Colonic mucosa (tissue), 4 donors: Measurements from ENCODE around the gene CTDP1. TPM values are rescaled to one million over a fixed set of nuclear protein-coding genes. Genes with fewer than 3 reads are reported as not detected.

ENCODE experiments used
- DNase-seq: peaks from one replicate; pipeline ENCODE4 v3.0.0-alpha.2; 2020
- H3K27ac ChIP-seq: fragments of 200-600 bp; one replicate; pipeline ENCODE4 v1.8.0; 2021
- H3K27me3 ChIP-seq: fragments of 200-600 bp; one replicate; pipeline ENCODE4 v1.8.0; 2021
- H3K36me3 ChIP-seq: fragments of 200-600 bp; one replicate; pipeline ENCODE4 v1.8.0; 2021
- H3K4me1 ChIP-seq: fragments of 200-600 bp; one replicate; pipeline ENCODE4 v1.8.0; 2021; ENCODE audit warnings: mild to moderate bottlenecking
- H3K4me3 ChIP-seq: fragments of 200-600 bp; one replicate; pipeline ENCODE4 v1.8.0; 2021
- H3K9ac ChIP-seq, 2 donors: one replicate each; pipeline ENCODE4 v1.7.0; 2013; ENCODE audit warnings: control low read depth in 2 of 2, low read depth in 2 of 2, low read length in 2 of 2
- H3K9me3 ChIP-seq: fragments of 200-600 bp; one replicate; pipeline ENCODE4 v1.8.0; 2021
- CTCF ChIP-seq: fragments of 200-600 bp; IDR thresholded peaks from one replicate; pipeline ENCODE4 v1.8.0; 2022; ENCODE audit warnings: antibody characterized with exemption, mild to moderate bottlenecking
- intact Hi-C: fragments of 100-400 bp; cut with DNase I; formaldehyde crosslinking; loops from one replicate; pipeline ENCODE4 v1.14.1; 2022
- total RNA-seq, 2 donors: library from RNA; stranded (reverse); fragmentation: NEBNext Ultra II Directional in 1 of 2; extraction: Animal tissue kit (Norgen Biotek cat#: 25700) in 1 of 2; gene quantifications; one replicate each; pipeline ENCODE4 v1.2.1, GENCODE V29; 2021
- donor health status: healthy.
- donor health status: DM: no; HTN: no; CAD: no.
- donor health status: DM: no; HTN: no; CAD: no.

CTDP1 gene
- total RNA-seq, 2 donors from 2014 or later, result 34.7 to 36.9 TPM

- no peak for DNase-seq
- no peak for TF ChIP-seq CTCF
Measured at GRCh38 chr18:79756826-79757225, 77.2 kb downstream of the CTDP1 start.

GRCh38 chr18:79760348-79760747 is 80.7 kb downstream of the CTDP1 start:
- Histone ChIP-seq H3K27me3 (no peaks in the 10 kb centered on the region), H3K4me3 (no peak overlapping the region), H3K9ac (no peak overlapping the region), H3K9me3 (no peaks in the 10 kb centered on the region), H3K36me3 (no peaks in the 10 kb centered on the region), H3K27ac (no peak overlapping the region), H3K4me1 (no peaks in the 10 kb centered on the region)
- TF ChIP-seq CTCF, result no peak
- intact Hi-C loops, result no loop called here
- no peak for DNase-seq

More at GRCh38 chr18:79756826-79757225, 77.2 kb downstream of the CTDP1 start:
- Histone ChIP-seq H3K9me3 (no peaks in the 10 kb centered on the region), H3K27me3 (no peaks in the 10 kb centered on the region), H3K4me3 (no peak overlapping the region), H3K9ac (no peak overlapping the region), H3K36me3 (peaks cover 7% of the 10 kb centered on the region), H3K27ac (no peak overlapping the region), H3K4me1 (no peaks in the 10 kb centered on the region)
- intact Hi-C loops, result no loop called here

- no peak overlapping the region for H3K9ac ChIP-seq
- intact Hi-C loops, result no loop called here
- H3K27ac ChIP-seq, result no peak overlapping the region
- no peak for DNase-seq
- no peaks in the 10 kb centered on the region for H3K9me3 ChIP-seq
- no peaks in the 10 kb centered on the region for H3K36me3 ChIP-seq
- no peaks in the 10 kb centered on the region for H3K4me1 ChIP-seq
- H3K27me3 ChIP-seq, result no peaks in the 10 kb centered on the region
- no peak overlapping the region for H3K4me3 ChIP-seq
- no peak for TF ChIP-seq CTCF
Measured at GRCh38 chr18:79760881-79761280, 81.3 kb downstream of the CTDP1 start.

GRCh38 chr18:79763407-79763806 is 83.8 kb downstream of the CTDP1 start:
- Histone ChIP-seq H3K4me3 (no peak overlapping the region), H3K36me3 (no peaks in the 10 kb centered on the region), H3K27me3 (no peaks in the 10 kb centered on the region), H3K27ac (no peak overlapping the region), H3K4me1 (no peaks in the 10 kb centered on the region), H3K9ac (no peak overlapping the region), H3K9me3 (no peaks in the 10 kb centered on the region)
- intact Hi-C loops, result no loop called here
- TF ChIP-seq CTCF, result no peak
- no peak for DNase-seq

- no peak for DNase-seq
- Histone ChIP-seq H3K27ac (no peak overlapping the region), H3K9me3 (no peaks in the 10 kb centered on the region), H3K4me3 (no peak overlapping the region), H3K4me1 (no peaks in the 10 kb centered on the region), H3K36me3 (no peaks in the 10 kb centered on the region), H3K9ac (no peak overlapping the region), H3K27me3 (no peaks in the 10 kb centered on the region)
- TF ChIP-seq CTCF, result no peak
- intact Hi-C loops, result no loop called here
Measured at GRCh38 chr18:79764131-79764530, 84.5 kb downstream of the CTDP1 start.
